NAMALWA (cell line): ENCODE results near the gene TPST1.
"Not testable (repeated sequence)": the region's sequence is repeated elsewhere in the genome, so short reads cannot be mapped to it uniquely, and the experiment has no call there.

Experiments used
- DNase-seq: peaks from one replicate; pipeline ENCODE4 v3.0.0-alpha.2; 2015; ENCODE audit warnings: low spot score

TPST1 gene

DNA sequence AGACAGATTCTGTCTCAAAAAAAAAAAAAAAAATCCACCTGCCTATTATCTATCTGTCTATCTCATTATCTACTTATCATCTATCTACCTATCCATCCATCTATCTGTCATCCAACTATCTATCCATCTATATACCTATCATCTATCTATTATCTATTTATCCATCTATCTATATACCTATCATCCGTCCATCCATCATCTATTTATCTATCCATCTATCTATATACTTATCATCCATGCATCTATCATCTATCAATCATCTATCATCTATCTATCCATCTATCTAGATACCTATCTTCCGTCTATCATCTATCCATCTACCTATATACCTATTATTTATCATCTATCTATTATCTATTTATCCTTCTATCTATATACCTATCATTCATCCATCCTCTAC, 16.5 kb upstream of the TPST1 start:
- no peak for DNase-seq

DNA sequence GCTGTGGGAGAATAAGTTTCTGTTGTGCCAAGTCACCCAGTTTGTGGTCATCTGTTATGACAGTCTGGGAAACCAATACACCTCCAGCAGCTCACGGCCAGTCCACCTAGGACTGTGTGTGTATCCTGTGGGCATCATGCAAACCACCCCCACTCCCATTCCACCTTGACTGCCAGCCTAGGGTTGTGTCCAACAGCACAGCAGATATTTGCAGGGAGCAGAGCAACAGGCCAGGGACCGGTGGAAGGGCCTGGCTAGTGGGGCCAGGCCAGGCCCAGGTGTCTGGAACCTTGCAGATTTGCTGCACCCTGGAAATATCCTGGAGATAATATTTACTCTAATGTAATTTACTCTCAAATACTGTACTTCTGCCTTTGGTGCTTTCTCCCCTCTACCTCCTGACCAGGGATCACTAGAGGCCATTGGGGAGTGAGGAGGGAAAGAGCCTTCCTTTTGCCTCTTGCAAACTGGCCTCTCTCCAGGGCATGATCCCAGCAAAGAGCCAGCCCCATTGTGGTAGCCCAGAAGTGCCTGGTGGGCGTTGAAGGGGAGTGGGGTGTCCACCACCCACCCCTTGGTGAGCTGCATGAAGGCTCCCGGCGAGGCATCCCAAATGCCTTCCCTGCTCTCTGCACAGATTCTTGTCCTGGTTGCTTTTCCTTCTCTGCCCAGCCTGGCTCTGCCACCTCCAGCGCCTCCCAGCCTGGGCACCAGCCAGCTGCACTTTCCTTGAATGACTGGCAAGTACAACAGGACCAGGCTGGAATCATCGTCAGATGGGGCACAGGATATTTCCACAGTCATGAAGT, 15.2 kb upstream of the TPST1 start:
- no peak for DNase-seq

GRCh38 chr7:66190504-66190857, 14.7 kb upstream of the TPST1 start:
- no peak for DNase-seq

DNA sequence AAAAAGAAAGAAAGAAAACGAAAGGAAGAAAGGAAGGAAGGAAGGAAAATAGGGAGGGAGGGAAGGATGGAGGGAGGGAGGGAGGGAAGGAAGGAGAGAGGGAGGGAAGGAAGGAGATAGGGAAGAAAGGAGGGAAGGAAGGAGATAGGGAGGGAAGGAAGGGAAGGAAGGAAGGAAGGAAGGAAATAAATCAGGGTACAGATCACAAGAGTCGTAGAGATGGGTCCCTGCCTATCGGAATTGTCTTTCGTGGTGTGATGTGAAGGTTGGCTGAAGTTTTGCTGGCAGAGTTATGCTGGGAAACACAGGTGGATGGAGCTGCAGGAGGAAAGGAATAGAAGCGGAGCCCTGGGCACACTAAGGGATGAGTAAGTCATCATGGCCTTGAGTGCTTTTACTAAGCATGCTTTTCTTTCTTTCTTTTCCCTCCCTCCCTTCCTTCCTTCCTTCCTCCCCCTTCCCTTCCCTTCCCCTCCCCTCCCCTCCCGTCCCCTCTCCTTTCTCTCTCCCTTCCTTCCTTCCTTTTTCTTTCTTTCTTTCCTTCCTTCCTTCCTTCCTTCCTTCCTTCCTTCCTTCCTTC, 11.9 kb upstream of the TPST1 start:
- no peak for DNase-seq

DNA sequence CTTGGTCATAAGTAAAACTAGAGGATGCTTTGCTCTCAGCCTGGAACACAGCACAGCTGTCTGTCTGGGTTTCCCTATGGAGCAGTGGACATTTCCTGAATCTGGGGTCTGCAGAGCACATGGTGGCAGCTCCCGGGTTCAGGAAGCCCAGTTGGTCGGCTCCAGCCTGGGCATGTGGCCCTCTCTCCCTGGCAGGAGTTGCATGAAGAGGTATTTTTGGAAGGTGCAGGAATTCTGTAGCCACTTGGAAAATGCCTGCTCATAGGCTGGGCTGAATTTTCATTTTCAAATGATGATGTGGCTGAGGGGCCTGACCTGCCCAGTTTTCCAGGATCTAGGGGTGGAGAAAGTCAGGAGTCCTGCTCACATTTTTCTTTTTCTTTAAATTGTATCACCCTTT, 6.7 kb upstream of the TPST1 start:
- no peak for DNase-seq

- DNase-seq = no peak
Measured at GRCh38 chr7:66198956-66199355, 6.2 kb upstream of the TPST1 start.

DNA sequence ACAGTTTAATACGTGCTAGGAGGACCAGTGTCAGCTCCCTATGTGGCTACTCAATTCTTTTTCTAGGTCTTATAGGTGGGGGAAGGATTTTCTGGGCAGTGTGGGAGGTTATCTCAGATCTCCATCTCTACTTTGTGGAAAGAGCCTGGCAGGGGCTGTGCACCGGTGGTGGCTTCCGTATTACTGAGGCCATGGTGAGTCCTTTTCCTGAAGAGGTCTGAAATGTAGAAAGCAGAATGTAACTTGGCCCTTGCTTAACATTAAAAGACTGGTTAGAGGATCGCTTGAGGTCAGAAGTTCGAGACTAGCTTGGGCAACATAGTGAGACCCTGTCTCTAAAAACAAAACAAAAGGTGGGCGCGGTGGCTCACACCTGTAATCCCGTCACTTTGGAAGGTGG, 2.7 kb upstream of the TPST1 start:
- no peak for DNase-seq

- DNase-seq = no peak
Measured at GRCh38 chr7:66205741-66206090, 582 bp downstream of the TPST1 start.

- no peak for DNase-seq
Measured at GRCh38 chr7:66206119-66206933, 1.2 kb downstream of the TPST1 start.

DNA sequence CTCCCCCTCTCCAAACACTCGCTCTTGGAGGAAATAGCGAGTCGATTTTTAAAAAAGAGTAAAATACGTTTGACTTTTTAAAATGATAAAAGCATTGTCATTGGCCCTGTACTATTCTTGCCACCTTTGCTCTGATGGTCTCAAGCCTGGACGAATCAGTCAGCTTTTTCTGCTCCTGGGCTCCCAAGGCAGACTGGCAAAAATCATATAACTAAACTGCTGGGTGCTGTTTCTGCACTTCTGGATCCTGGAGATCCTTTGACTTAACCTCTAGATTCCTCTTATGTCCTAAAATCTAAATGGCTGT, 1.8 kb downstream of the TPST1 start:
- DNase-seq = no peak

DNA sequence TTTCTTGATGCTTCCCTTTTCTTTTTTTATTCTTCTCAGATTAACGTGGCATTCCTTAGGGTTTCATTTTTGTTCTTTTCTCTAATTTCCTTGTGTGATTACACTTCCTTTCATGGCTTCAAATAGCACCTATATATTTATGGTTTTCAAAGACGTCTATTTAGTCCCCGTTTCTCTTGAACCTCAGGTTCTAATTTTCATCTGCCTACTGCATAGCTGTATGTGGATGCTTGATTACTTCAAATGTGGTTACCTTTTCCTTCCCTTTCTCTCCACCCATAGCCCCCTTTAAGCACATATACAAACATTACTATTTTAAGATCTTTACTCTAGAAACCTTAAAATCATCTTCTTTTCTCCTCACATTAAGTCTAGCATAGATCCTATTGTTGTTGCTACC, 2.4 kb downstream of the TPST1 start:
- DNase-seq = no peak

DNA sequence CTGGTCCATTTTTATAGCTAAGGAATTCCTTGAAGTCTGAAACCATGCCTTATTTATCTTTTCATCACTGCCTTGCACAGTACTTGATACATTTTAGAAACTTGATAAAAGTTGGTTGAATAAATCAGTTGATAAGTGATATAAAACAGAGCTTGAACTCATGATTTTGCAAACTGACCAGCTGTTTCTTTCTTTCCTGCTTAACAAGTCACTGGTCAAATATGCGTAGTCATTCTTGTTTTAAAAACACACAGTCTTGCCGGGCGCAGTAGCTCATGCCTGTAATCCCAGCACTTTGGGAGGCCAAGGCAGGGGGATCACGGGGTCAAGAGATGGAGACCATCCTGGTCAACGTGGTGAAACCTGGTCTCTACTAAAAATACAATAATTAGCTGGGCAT, 6.3 kb downstream of the TPST1 start:
- DNase-seq = no peak

DNA sequence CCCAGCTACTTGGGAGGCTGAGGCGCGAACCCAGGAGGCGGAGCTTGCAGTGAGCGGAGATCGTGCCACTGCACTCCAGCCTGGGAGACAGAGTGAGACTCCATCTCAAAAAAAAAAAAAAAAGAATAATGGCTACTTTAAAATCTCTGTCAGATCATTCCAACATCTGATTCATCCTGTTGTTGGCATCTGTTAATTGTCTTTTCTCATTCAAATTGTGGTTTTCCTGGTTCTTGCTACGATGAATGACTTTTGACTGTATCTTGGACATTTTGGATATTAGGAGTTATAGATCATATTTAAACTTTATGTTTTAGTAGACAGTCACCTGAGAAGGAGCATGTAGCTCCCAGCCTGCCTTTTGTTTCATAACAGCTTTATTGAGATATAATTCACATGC, 8.5 kb downstream of the TPST1 start:
- DNase-seq = no peak

GRCh38 chr7:66216687-66217086, 11.6 kb downstream of the TPST1 start:
- no peak for DNase-seq

DNA sequence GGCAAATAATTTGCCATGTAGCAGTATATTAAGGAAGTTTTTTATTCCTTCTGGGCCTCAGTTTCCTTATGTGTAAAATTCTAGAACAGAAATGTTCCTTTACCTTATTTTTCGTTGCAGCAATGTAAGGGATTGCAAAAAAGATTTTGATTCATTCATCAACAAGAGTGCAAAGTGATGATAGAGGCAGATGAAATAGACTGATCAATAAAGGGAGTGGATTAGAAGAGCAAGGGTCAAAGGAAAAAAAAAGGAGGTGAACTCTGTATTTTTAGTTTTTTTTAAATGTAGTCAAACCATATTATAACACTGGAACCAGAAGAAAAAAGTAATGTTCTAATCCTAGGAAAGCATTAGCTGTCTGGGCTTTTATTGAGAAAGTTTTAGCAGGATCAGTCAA, 14.7 kb downstream of the TPST1 start:
- DNase-seq = no peak

GRCh38 chr7:66221442-66221841, 16.3 kb downstream of the TPST1 start:
- DNase-seq = no peak

DNA sequence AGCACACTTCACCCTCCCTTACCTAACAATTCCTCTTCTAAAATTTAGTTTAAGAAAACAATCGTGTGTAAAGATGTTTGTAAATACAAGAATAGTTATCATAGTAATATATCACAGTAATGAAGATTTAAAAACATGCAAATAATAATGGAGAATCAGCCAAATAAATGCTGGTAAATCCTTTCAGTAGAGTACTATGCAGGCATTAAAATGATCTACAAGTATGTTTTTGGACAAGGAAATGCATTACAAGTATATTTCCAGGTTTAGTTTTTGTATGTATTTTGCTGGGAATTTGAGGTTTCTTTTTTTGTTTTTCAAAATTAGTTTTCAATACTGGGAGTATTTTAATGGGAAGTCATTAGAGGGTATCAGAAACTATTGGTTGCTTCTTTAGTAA, 22.7 kb downstream of the TPST1 start:
- DNase-seq = no peak

DNA sequence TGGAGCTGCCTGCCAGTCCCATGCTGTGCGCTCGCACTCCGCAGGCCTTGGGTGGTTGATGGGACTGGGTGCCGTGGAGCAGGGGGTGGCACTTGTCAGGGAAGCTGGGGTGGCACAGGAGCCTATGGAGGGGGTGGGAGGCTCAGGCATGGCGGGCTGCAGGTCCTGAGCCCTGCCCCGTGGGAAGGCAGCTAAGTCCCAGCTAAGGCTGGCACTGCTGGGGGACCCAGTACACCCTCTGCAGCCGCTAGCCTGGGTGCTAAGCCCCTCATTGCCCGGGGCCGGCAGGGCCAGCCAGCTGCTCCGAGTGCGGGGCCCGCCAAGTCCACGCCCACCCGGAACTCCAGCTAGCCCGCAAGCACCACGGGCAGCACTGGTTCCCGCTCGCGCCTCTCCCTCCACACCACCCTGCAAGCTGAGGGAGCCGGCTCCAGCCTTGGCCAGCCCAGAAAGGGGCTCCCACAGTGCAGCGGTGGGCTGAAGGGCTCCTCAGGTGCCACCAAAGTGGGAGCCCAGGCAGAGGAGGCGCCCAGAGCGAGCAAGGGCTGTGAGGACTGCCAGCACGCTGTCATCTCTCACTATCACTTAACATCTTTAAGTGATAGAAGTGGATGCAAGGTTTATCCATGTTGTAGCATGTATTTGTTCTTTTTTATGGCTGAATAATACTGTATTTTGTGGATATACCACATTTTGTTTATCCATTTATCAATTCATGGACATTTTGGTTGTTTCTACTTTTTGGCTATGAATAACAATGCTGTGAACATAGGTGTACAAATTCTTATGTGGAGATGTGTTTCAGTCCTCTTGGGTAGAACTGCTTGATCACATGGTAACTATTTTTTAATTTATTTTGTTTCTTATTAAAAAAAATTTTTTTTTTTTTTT, 26.4 kb downstream of the TPST1 start:
- DNase-seq = not testable (repeated sequence)

DNA sequence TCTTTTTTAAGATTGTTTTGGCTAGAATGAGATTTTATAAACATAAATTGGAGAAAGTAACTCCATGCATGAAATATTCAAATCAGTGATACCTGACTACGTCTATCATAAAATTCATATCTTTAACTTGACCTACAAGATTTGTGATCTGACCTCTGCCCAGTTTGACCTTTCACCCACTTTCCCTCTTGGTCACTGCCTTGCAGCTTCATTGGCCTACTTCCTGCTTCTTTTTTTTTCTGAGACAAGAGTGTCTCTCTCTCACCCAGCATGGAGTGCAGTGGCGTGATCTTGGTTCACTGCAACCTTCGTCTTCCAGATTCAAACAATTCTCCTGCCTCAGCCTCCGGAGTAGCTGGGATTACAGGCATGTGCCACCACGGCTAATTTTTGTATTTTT, 28.5 kb downstream of the TPST1 start:
- no peak for DNase-seq

- no peak for DNase-seq
Measured at GRCh38 chr7:66236713-66237303, 31.7 kb downstream of the TPST1 start.

GRCh38 chr7:66237906-66238772, 33.0 kb downstream of the TPST1 start:
- DNase-seq = no peak
